GM12875 (cell line): ENCODE measurements around the gene C5orf22.

Experiments
- H3K4me3 ChIP-seq: one replicate; pipeline ENCODE4 v1.5.1; 2011; ENCODE audit warnings: low read depth, low read length, control low read depth
- CTCF ChIP-seq: IDR thresholded peaks from 2 replicates; pipeline ENCODE4 v1.5.1; 2011; ENCODE audit warnings: low read depth, mild to moderate bottlenecking, control low read depth, inconsistent platforms, low read length, moderate library complexity, borderline replicate concordance; ENCODE audit not compliant: insufficient read depth

Gene C5orf22

GRCh38 chr5:31496301-31496700 is 35.8 kb upstream of the C5orf22 start:
- TF ChIP-seq CTCF, result no peak
- H3K4me3 ChIP-seq, result no peak overlapping the region

DNA sequence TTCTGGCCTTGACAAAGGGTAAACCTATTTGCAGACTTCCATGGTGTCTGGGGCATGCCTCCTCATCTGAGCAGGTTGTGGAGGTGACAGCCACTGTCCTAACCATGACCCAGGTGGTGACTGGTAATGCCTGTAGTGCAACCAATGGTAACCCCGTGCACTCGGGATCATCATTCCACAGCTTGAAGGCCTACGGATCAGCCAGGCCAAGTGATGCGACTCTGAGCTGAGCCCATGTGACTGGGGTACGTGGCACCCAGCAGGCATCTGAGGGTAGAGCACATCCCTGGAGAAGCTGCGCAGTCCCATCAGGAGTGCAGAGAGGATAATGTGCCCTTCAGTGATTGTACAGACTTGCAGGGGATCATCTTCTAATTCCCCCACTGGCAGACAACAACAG is 35.2 kb upstream of the C5orf22 start:
- no peak overlapping the region for H3K4me3 ChIP-seq
- TF ChIP-seq CTCF, result no peak

DNA sequence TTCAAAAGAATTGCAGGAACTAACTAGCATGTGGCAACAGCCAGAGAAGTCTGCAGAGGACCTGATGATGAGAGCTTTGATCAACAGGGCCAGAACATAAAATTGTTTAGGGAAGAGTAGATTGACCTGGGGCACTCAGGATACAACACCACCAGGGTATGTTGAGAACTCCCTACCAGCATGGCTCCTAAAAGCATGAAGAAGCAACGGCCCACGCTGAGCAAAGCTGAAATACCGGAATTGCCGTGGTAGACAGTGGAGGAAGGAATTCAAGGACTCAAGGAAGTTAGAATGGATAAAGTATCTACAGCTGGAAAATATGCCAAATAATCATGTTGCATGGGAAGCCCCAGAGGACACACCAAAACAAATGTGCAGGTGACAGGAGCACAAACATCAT is 31.8 kb upstream of the C5orf22 start:
- no peak overlapping the region for H3K4me3 ChIP-seq
- TF ChIP-seq CTCF, result no peak

- H3K4me3 ChIP-seq, result no peak overlapping the region
- TF ChIP-seq CTCF, result no peak
These were observed 29.6 kb upstream of the C5orf22 start for GRCh38 chr5:31502506-31502905.

DNA sequence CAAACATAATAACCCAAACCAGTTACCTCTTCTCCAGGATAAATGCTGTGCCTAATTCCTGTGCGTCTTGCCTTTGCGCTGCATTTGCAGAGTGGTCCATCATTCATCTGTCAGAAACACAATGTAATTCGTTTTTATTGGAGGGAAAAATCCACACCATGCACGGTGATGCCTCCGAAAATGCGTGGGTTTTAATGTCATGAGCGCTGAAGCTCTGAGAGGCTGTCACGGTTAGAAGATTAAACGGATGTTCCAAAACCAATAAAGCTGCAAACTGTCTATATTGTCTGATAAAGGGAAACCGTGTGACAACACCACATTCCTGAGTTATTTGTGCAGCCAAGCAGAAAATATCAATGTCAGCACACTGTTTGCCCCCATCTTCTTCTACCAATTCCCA is 27.6 kb upstream of the C5orf22 start:
- TF ChIP-seq CTCF, result no peak
- H3K4me3 ChIP-seq, result no peak overlapping the region

DNA sequence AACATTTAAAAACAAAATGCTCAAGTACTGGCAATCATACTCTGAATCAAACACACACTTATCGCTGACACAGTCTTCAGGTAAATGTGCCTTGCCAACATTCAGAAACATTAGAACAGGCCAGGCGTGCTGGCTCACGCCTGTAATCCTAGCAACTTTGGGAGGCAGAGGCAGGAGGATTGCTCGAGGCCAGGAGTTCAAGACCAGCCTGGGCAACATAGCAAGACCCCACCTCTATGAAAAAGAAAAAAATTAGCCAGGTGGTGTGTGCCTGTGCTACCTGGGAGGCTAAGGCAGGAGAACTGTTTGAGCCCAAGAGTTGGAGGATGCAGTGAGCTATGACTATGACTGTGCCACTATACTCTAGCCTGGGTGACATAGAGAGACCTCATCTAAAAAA is 20.8 kb upstream of the C5orf22 start:
- no peak overlapping the region for H3K4me3 ChIP-seq
- TF ChIP-seq CTCF, result no peak

- no peak overlapping the region for H3K4me3 ChIP-seq
- no peak for TF ChIP-seq CTCF
These were observed 15.3 kb upstream of the C5orf22 start for GRCh38 chr5:31516802-31517201.
